Measurements from ENCODE around the gene KCNK15. TPM values are rescaled to one million over a fixed set of nuclear protein-coding genes. Genes with fewer than 3 reads are reported as not detected.

The KCNK15 gene
- total and polyA plus RNA-seq, 4 donors, result 0.48 to 2.6 (median 1.1) TPM

DNA sequence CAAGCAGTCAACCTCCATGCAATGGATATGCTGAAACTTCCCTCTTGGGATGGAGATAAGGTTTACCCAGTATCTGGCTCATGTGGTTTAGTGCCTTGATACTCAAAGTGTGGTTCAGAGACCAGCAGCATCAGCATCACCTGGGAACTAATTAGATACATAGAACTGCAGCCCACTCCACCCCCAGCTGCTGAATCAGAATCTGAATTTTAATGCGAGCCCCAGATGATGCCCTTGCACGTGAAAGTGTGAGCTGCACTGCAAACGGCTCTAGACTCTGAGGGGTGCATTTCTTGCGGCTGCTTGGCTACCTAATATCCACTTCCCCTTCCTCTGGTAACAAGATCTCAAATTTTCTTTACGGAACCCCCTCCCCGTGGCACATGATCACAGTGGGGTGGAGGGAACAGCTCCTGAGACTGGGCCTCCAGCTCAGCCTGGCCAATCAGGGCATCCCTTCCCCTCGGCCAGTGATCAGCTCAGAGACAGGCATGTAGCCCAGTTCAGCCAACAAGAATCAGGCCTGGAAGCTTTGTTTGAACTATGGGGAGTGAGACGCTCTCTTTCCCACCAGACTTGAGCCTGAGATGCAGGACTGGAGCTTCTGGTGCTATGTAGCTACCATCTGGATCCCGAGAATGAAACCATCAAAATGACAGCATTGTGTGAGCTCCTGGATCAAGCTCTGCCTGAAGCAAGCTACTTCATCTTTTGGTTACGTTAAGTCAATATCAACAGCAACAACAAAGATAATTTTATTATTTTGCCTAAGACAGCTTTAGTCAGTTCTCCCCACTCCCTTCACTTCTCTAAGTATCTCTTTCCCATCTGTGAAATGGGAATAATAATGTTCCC lies 12.8 kb downstream of the KCNK15 start:
- no peaks in the 10 kb centered on the region for H3K27me3 ChIP-seq (ENCODE audit: control insufficient read depth in 3 of 3, insufficient read depth in 3 of 3, low read length in 2 of 3)
- no peaks in the 10 kb centered on the region for H3K9me3 ChIP-seq (ENCODE audit: control insufficient read depth in 4 of 4, insufficient read depth in 3 of 4, low read length in 3 of 4)
- H3K27ac ChIP-seq (ENCODE audit: low read depth in 1 of 2, low read length in 1 of 2), result no peak overlapping the region
- ATAC-seq (ENCODE audit: insufficient read depth, low FRiP score), result no peak
- peaks cover 0 to 19% (median 0%) of the 10 kb centered on the region in 5 donors for H3K4me1 ChIP-seq (ENCODE audit: control insufficient read depth in 5 of 5, insufficient read depth in 5 of 5, low read length in 5 of 5)
- no peaks in the 10 kb centered on the region for H3K36me3 ChIP-seq (ENCODE audit: control insufficient read depth in 4 of 4, insufficient read depth in 4 of 4, low read length in 4 of 4)
- 51 to 67% methylated on average over 10 of the region's 10 CpGs for WGBS, 2 donors
- H3K4me3 ChIP-seq, result no peak overlapping the region
- DNase-seq, result no peak
- TF ChIP-seq, protein P1, sequence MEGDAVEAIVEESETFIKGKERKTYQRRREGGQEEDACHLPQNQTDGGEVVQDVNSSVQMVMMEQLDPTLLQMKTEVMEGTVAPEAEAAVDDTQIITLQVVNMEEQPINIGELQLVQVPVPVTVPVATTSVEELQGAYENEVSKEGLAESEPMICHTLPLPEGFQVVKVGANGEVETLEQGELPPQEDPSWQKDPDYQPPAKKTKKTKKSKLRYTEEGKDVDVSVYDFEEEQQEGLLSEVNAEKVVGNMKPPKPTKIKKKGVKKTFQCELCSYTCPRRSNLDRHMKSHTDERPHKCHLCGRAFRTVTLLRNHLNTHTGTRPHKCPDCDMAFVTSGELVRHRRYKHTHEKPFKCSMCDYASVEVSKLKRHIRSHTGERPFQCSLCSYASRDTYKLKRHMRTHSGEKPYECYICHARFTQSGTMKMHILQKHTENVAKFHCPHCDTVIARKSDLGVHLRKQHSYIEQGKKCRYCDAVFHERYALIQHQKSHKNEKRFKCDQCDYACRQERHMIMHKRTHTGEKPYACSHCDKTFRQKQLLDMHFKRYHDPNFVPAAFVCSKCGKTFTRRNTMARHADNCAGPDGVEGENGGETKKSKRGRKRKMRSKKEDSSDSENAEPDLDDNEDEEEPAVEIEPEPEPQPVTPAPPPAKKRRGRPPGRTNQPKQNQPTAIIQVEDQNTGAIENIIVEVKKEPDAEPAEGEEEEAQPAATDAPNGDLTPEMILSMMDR (IDR thresholded peaks at IDR 0.05; ENCODE audit: control extremely low read depth, extremely low read depth), result no peak
- H3K9ac ChIP-seq (ENCODE audit: insufficient read depth in 1 of 2, low read length in 2 of 2), result no peak overlapping the region

DNA sequence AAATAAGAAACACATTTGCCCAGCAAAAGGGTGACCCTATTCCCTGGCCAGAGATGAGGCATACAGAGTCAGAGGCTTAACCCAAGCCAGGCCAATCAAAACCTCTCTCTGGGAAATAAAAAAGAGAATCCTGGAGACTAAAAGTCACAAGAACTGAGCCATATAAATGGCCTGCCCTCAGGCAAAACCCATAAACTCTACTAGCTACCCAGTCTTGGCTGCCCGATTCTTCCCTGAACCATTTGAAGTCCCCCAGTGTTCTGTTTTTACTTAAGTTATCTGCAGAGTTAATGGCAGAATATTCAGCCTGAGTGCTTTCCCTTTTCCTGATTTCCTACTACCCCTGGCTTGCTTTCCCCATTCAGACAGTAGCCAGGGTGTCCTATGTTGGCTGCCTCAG lies 13.9 kb downstream of the KCNK15 start:
- WGBS, 2 donors, result 93 to 100% methylated on average over 1 of the region's 1 CpG
- TF ChIP-seq, protein P1 (IDR thresholded peaks at IDR 0.05; ENCODE audit: control extremely low read depth, extremely low read depth), result no peak
- ATAC-seq (ENCODE audit: insufficient read depth, low FRiP score) (no peak), DNase-seq (no peak)
- Histone ChIP-seq H3K27me3 (ENCODE audit: control insufficient read depth in 3 of 3, insufficient read depth in 3 of 3, low read length in 2 of 3) (no peaks in the 10 kb centered on the region), H3K9me3 (ENCODE audit: control insufficient read depth in 4 of 4, insufficient read depth in 3 of 4, low read length in 3 of 4) (no peaks in the 10 kb centered on the region), H3K4me1 (ENCODE audit: control insufficient read depth in 5 of 5, insufficient read depth in 5 of 5, low read length in 5 of 5) (peaks cover 0 to 19% (median 0%) of the 10 kb centered on the region in 5 donors), H3K27ac (ENCODE audit: low read depth in 1 of 2, low read length in 1 of 2) (no peak overlapping the region), H3K9ac (ENCODE audit: insufficient read depth in 1 of 2, low read length in 2 of 2) (no peak overlapping the region), H3K36me3 (ENCODE audit: control insufficient read depth in 4 of 4, insufficient read depth in 4 of 4, low read length in 4 of 4) (no peaks in the 10 kb centered on the region), H3K4me3 (no peak overlapping the region)

DNA sequence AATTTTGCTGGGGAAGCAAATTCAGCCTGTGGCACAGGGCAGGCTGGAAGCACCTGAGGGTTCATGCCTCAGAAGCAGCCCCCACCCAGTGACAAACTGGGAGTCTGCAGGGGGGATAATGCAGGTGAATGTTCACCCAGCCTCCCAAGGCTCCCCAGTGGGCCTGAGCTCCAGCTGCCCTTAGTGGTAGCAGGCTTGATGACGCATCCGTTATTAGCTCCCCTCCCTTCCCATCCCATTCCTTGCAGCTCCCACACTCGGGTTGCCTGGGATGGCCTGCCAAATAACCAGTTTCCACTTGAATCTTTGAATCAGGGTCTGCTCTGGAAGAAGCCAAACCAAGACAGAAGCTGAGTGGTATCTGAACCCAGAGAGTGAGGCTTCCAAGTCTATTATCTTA lies 15.8 kb downstream of the KCNK15 start:
- ATAC-seq (ENCODE audit: insufficient read depth, low FRiP score) (no peak), DNase-seq (peak; percentile 32 to 81 (median 64))
- 51 to 70% methylated on average over 3 of the region's 3 CpGs for WGBS, 2 donors
- Histone ChIP-seq H3K27ac (ENCODE audit: low read depth in 1 of 2, low read length in 1 of 2) (no peak overlapping the region), H3K4me3 (no peak overlapping the region), H3K36me3 (ENCODE audit: control insufficient read depth in 4 of 4, insufficient read depth in 4 of 4, low read length in 4 of 4) (no peaks in the 10 kb centered on the region), H3K27me3 (ENCODE audit: control insufficient read depth in 3 of 3, insufficient read depth in 3 of 3, low read length in 2 of 3) (no peaks in the 10 kb centered on the region), H3K9ac (ENCODE audit: insufficient read depth in 1 of 2, low read length in 2 of 2) (no peak overlapping the region), H3K9me3 (ENCODE audit: control insufficient read depth in 4 of 4, insufficient read depth in 3 of 4, low read length in 3 of 4) (no peaks in the 10 kb centered on the region), H3K4me1 (ENCODE audit: control insufficient read depth in 5 of 5, insufficient read depth in 5 of 5, low read length in 5 of 5) (peaks cover 0 to 19% (median 0%) of the 10 kb centered on the region in 5 donors)
- TF ChIP-seq, protein P1 (IDR thresholded peaks at IDR 0.05; ENCODE audit: control extremely low read depth, extremely low read depth), result no peak
